Activated CD8-positive, alpha-beta memory T cell treated with anti-CD3 and anti-CD28 coated beads, Interleukin-2, amount 50 U/mL, for 1 hour (primary cell): Measurements from ENCODE around the gene PTMS.
"Not testable (repeated sequence)": the region's sequence is repeated elsewhere in the genome, so short reads cannot be mapped to it uniquely, and the experiment has no call there.

ENCODE experiments used
- DNase-seq: peaks from one replicate; pipeline ENCODE4 v3.0.0-alpha.2; 2020; ENCODE audit errors: extremely low read depth

PTMS gene

GRCh38 chr12:6765634-6766581, at the start of gene PTMS:
Gene PTMS (plus strand): TSS chr12:6766363. CDS start chr12:6766706, 343 bp downstream.
- DNase-seq, result no peak

- no peak for DNase-seq
Observed at GRCh38 chr12:6716874-6717437, 49.2 kb upstream of the PTMS start.

- no peak for DNase-seq
Observed at GRCh38 chr12:6722863-6723262, 43.3 kb upstream of the PTMS start.

GRCh38 chr12:6723607-6724408, 42.4 kb upstream of the PTMS start, which contains the start of gene COPS7A:
Gene COPS7A (plus strand): TSS chr12:6724046. CDS start chr12:6724657, 611 bp downstream.
- peak; percentile 90 for DNase-seq

GRCh38 chr12:6724409-6724797, 41.8 kb upstream of the PTMS start:
- no peak for DNase-seq

- DNase-seq, result no peak
Observed at GRCh38 chr12:6725350-6725749, 40.8 kb upstream of the PTMS start.

GRCh38 chr12:6729186-6729585, 37.0 kb upstream of the PTMS start:
- DNase-seq, result no peak

- no peak for DNase-seq
Observed at GRCh38 chr12:6730169-6730568, 36.0 kb upstream of the PTMS start.

GRCh38 chr12:6734506-6735387, 31.4 kb upstream of the PTMS start:
- DNase-seq, result no peak

GRCh38 chr12:6735448-6736191, 30.5 kb upstream of the PTMS start:
- no peak for DNase-seq

- no peak for DNase-seq
Observed at GRCh38 chr12:6736754-6737153, 29.4 kb upstream of the PTMS start.

GRCh38 chr12:6742080-6742479, 24.1 kb upstream of the PTMS start:
- not testable (repeated sequence) for DNase-seq

- DNase-seq, result no peak
Observed at GRCh38 chr12:6742834-6743233, 23.3 kb upstream of the PTMS start.

- not testable (repeated sequence) for DNase-seq
Observed at GRCh38 chr12:6743300-6743699, 22.9 kb upstream of the PTMS start.

- no peak for DNase-seq
Observed at GRCh38 chr12:6745741-6746525, 20.2 kb upstream of the PTMS start.

GRCh38 chr12:6747216-6747615, 18.9 kb upstream of the PTMS start:
- DNase-seq, result no peak

GRCh38 chr12:6748761-6749160, 17.4 kb upstream of the PTMS start:
- no peak for DNase-seq

GRCh38 chr12:6750506-6750905, 15.7 kb upstream of the PTMS start:
- no peak for DNase-seq

- DNase-seq, result no peak
Observed at GRCh38 chr12:6751767-6752166, 14.4 kb upstream of the PTMS start.
